ENCODE data around the gene STXBP4. TPM values are rescaled to one million over a fixed set of nuclear protein-coding genes. Genes with fewer than 3 reads are reported as not detected.
"Not testable (repeated sequence)": the region's sequence is repeated elsewhere in the genome, so short reads cannot be mapped to it uniquely, and the experiment has no call there.

STXBP4 gene
- total RNA-seq, 3 donors from 2014 or later, result 4.6 to 15.4 (median 8.8) TPM

GRCh38 chr17:55063885-55064874 is 95.6 kb downstream of the STXBP4 start:
- H3K36me3 ChIP-seq (ENCODE audit: low read depth), result no peaks in the 10 kb centered on the region

GRCh38 chr17:55067697-55068439 is 99.3 kb downstream of the STXBP4 start:
- Histone ChIP-seq H3K36me3 (ENCODE audit: low read depth) (no peaks in the 10 kb centered on the region), H3K4me1 (ENCODE audit: low read depth) (no peaks in the 10 kb centered on the region), H3K4me3 (no peak overlapping the region), H3K9me3 (no peaks in the 10 kb centered on the region)
- TF ChIP-seq CTCF (IDR thresholded peaks at IDR 0.05), result no peak
- no peak for ATAC-seq
- no peak for DNase-seq
- intact Hi-C loops (cut with DNase I, micrococcal nuclease), result no loop called here

More at GRCh38 chr17:55063885-55064874, 95.6 kb downstream of the STXBP4 start:
- no peaks in the 10 kb centered on the region for H3K4me1 ChIP-seq (ENCODE audit: low read depth)
- no peaks in the 10 kb centered on the region for H3K9me3 ChIP-seq
- ATAC-seq, result no peak
- no peak overlapping the region for H3K4me3 ChIP-seq
- DNase-seq, result no peak
- no peak for TF ChIP-seq CTCF (IDR thresholded peaks at IDR 0.05)
- intact Hi-C loops (cut with DNase I, micrococcal nuclease), result no loop called here

- intact Hi-C loops (cut with DNase I, micrococcal nuclease), result no loop called here
- Histone ChIP-seq H3K4me1 (ENCODE audit: low read depth) (no peaks in the 10 kb centered on the region), H3K4me3 (no peak overlapping the region), H3K9me3 (no peaks in the 10 kb centered on the region), H3K36me3 (ENCODE audit: low read depth) (no peaks in the 10 kb centered on the region)
- TF ChIP-seq CTCF (IDR thresholded peaks at IDR 0.05), result no peak
- no peak for DNase-seq
- no peak for ATAC-seq
Observed at GRCh38 chr17:55068862-55069811, 100.6 kb downstream of the STXBP4 start.

GRCh38 chr17:55069983-55070529 is 101.5 kb downstream of the STXBP4 start:
- TF ChIP-seq CTCF (IDR thresholded peaks at IDR 0.05), result no peak

GRCh38 chr17:55072898-55073297 is 104.3 kb downstream of the STXBP4 start:
- ATAC-seq (peak; percentile 48), DNase-seq (no peak)
- H3K4me1 ChIP-seq (ENCODE audit: low read depth), result no peaks in the 10 kb centered on the region
- H3K4me3 ChIP-seq, result no peak overlapping the region
- intact Hi-C loops (cut with DNase I, micrococcal nuclease), result no loop called here
- H3K9me3 ChIP-seq, result no peaks in the 10 kb centered on the region
- TF ChIP-seq CTCF (IDR thresholded peaks at IDR 0.05), result no peak
- no peaks in the 10 kb centered on the region for H3K36me3 ChIP-seq (ENCODE audit: low read depth)

More at GRCh38 chr17:55069983-55070529, 101.5 kb downstream of the STXBP4 start:
- Histone ChIP-seq H3K36me3 (ENCODE audit: low read depth) (no peaks in the 10 kb centered on the region), H3K4me3 (no peak overlapping the region), H3K9me3 (no peaks in the 10 kb centered on the region), H3K4me1 (ENCODE audit: low read depth) (no peaks in the 10 kb centered on the region)
- ATAC-seq (no peak), DNase-seq (no peak)
- intact Hi-C loops (cut with DNase I, micrococcal nuclease), result no loop called here

GRCh38 chr17:55073467-55073866 is 104.9 kb downstream of the STXBP4 start:
- H3K4me3 ChIP-seq; H3K36me3 ChIP-seq (ENCODE audit: low read depth); intact Hi-C loops (cut with DNase I, micrococcal nuclease); H3K4me1 ChIP-seq (ENCODE audit: low read depth); H3K9me3 ChIP-seq; ATAC-seq; DNase-seq: not testable (repeated sequence)

Measured in mucosa of descending colon (tissue), 3 donors.